ENCODE measurements around the gene CHAF1B. TPM values are rescaled to one million over a fixed set of nuclear protein-coding genes. Genes with fewer than 3 reads are reported as not detected.

CHAF1B gene
- polyA plus RNA-seq, 1 of the 3 experiments (the other 2 are of a cell fraction): 6.8 TPM

DNA sequence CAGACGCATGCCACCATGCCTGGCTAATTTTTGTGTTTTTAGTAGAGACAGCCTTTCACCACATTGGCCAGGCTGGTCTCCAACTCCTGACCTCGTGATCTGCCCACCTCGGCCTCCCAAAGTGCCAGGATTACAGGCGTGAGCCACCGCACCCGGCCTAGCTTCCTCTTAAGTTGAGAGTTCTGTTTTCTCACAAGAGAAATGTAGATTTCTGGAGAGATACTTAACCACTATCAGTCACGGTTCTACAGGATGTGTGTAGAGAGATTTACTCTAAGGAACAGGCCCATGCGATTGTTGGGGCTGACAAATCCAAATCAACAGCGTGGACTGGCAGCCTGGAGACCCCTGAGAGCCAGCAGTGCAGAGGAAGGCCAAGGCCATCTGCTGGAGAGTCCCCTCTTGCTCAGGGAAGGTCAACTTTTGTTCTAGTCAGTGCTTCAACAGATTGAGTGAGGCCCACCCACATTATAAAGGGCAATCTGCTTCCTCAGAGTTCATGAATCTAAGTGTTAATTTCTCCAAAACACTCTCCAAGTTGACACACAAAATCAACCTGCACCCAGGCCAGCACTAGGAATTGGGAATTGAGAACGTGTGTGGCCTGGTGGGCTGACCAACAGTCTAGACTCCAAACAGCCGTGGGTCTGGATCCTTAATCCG lies 38.7 kb downstream of the CHAF1B start (continued):
- TF ChIP-seq, protein P1, sequence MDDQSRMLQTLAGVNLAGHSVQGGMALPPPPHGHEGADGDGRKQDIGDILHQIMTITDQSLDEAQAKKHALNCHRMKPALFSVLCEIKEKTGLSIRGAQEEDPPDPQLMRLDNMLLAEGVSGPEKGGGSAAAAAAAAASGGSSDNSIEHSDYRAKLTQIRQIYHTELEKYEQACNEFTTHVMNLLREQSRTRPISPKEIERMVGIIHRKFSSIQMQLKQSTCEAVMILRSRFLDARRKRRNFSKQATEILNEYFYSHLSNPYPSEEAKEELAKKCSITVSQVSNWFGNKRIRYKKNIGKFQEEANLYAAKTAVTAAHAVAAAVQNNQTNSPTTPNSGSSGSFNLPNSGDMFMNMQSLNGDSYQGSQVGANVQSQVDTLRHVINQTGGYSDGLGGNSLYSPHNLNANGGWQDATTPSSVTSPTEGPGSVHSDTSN (IDR thresholded peaks at IDR 0.05): no peak
- TF ChIP-seq GABPA (IDR thresholded peaks at IDR 0.05; ENCODE audit: low read depth): no peak

DNA sequence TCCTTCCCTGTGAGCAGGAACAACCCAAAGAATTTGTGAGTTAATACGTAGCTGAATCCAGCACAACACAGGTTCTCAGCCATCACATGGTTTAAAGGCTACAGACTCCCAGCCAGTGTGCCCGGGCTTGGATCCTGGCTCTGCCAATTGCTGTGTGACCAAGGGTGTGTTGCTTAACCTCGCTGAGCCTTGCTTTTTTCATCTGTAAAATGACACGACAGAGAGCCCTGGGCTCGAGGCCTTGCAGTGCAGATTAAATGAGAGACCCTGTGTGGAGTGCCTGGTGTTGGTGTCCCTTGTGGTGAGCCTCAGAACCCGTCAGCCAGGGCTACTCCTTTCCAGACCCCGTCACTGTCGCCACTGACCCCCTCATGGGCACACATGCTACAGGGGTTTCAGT lies 39.4 kb downstream of the CHAF1B start:
- Histone ChIP-seq H3F3A (replicated peaks; ENCODE audit: insufficient read depth) (peaks cover 12% of the 10 kb centered on the region), H3K27me3 (ENCODE audit: insufficient read depth) (no peaks in the 10 kb centered on the region), H4K20me1 (ENCODE audit: insufficient read depth) (no peaks in the 10 kb centered on the region), H3K4me2 (no peak overlapping the region), H3K4me3 (ENCODE audit: low read depth in 2 of 2, low read length in 1 of 2) (no peak overlapping the region), H3K9me2 (no peaks in the 10 kb centered on the region), H3K9ac (no peak overlapping the region), H3K9me3 (no peaks in the 10 kb centered on the region), H2AFZ (ENCODE audit: low read depth) (no peak overlapping the region), H3K79me2 (ENCODE audit: insufficient read depth) (no peaks in the 10 kb centered on the region), H3K27ac (ENCODE audit: low read depth in 2 of 2, low read length in 1 of 2) (no peak overlapping the region), H3K36me3 (replicated peaks in 1 of 2; ENCODE audit: control insufficient read depth in 1 of 2, insufficient read depth in 2 of 2, low read length in 1 of 2) (no peaks in the 10 kb centered on the region), H3K4me1 (ENCODE audit: control insufficient read depth in 1 of 2, insufficient read depth in 2 of 2, low read depth in 1 of 2, low read length in 1 of 2) (peaks cover 6% of the 10 kb centered on the region in 2 experiments; a peak in 2 of 4 replicates)
- POLR2A ChIA-PET: no interaction called here
- CTCF ChIA-PET: interaction anchor here (1.0 kb wide), 1 partner anchor 79 kb away, joined by 3 read pairs; no protein-coding TSS in a partner anchor
- 96% methylated on average over 8 of the region's 8 CpGs for WGBS (ENCODE audit: low lambda C conversion rate)
- no peak for DNase-seq
- TF ChIP-seq CHD2 (IDR thresholded peaks at IDR 0.05; ENCODE audit: low read length, partially characterized antibody) (no peak), RCOR1 (IDR thresholded peaks at IDR 0.05; ENCODE audit: low read length) (no peak), TAF1 (IDR thresholded peaks at IDR 0.05; ENCODE audit: borderline replicate concordance, low read depth, low read length) (no peak), NRF1 (IDR thresholded peaks at IDR 0.05; ENCODE audit: low read depth, low read length) (no peak), RXRA (IDR thresholded peaks at IDR 0.05; ENCODE audit: borderline replicate concordance, low read depth) (no peak), NFIC (IDR thresholded peaks at IDR 0.05; ENCODE audit: borderline replicate concordance) (no peak), RFX5 (IDR thresholded peaks at IDR 0.05; ENCODE audit: low read length) (no peak)
- TF ChIP-seq, protein P2, sequence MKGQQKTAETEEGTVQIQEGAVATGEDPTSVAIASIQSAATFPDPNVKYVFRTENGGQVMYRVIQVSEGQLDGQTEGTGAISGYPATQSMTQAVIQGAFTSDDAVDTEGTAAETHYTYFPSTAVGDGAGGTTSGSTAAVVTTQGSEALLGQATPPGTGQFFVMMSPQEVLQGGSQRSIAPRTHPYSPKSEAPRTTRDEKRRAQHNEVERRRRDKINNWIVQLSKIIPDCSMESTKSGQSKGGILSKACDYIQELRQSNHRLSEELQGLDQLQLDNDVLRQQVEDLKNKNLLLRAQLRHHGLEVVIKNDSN (IDR thresholded peaks at IDR 0.05; ENCODE audit: borderline replicate concordance, low read depth): no peak
- TF ChIP-seq, protein P3, sequence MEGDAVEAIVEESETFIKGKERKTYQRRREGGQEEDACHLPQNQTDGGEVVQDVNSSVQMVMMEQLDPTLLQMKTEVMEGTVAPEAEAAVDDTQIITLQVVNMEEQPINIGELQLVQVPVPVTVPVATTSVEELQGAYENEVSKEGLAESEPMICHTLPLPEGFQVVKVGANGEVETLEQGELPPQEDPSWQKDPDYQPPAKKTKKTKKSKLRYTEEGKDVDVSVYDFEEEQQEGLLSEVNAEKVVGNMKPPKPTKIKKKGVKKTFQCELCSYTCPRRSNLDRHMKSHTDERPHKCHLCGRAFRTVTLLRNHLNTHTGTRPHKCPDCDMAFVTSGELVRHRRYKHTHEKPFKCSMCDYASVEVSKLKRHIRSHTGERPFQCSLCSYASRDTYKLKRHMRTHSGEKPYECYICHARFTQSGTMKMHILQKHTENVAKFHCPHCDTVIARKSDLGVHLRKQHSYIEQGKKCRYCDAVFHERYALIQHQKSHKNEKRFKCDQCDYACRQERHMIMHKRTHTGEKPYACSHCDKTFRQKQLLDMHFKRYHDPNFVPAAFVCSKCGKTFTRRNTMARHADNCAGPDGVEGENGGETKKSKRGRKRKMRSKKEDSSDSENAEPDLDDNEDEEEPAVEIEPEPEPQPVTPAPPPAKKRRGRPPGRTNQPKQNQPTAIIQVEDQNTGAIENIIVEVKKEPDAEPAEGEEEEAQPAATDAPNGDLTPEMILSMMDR (IDR thresholded peaks at IDR 0.05): no peak
- TF ChIP-seq, protein P4, sequence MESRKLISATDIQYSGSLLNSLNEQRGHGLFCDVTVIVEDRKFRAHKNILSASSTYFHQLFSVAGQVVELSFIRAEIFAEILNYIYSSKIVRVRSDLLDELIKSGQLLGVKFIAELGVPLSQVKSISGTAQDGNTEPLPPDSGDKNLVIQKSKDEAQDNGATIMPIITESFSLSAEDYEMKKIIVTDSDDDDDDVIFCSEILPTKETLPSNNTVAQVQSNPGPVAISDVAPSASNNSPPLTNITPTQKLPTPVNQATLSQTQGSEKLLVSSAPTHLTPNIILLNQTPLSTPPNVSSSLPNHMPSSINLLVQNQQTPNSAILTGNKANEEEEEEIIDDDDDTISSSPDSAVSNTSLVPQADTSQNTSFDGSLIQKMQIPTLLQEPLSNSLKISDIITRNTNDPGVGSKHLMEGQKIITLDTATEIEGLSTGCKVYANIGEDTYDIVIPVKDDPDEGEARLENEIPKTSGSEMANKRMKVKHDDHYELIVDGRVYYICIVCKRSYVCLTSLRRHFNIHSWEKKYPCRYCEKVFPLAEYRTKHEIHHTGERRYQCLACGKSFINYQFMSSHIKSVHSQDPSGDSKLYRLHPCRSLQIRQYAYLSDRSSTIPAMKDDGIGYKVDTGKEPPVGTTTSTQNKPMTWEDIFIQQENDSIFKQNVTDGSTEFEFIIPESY (IDR thresholded peaks at IDR 0.05; ENCODE audit: borderline replicate concordance, low read depth): no peak

Measured in SK-N-SH (cell line).